Activated naive CD4-positive, alpha-beta T cell treated with anti-CD3 and anti-CD28 coated beads for 36 hours (primary cell): ENCODE measurements around the gene NRARP. TPM values are rescaled to one million over a fixed set of nuclear protein-coding genes. Genes with fewer than 3 reads are reported as not detected.
"Not testable (repeated sequence)": the region's sequence is repeated elsewhere in the genome, so short reads cannot be mapped to it uniquely, and the experiment has no call there.

Experiments
- CTCF ChIA-PET: fragments of 350-600 bp; sonication (Branson Sonifier 250); formaldehyde crosslinking; loops from one replicate; lab custom pipeline; 2021; ENCODE audit warnings: antibody characterized with exemption; lab: Charles Lee
- DNase-seq: peaks from one replicate; pipeline ENCODE4 v3.0.0-alpha.2; 2020
- H3K27ac Mint-ChIP-seq: one replicate; pipeline ENCODE4 v1.8.0; 2021; ENCODE audit warnings: mild to moderate bottlenecking, mixed read lengths
- H3K27me3 Mint-ChIP-seq: one replicate; pipeline ENCODE4 v1.8.0; 2021; ENCODE audit warnings: low read depth, mixed read lengths
- H3K36me3 Mint-ChIP-seq: one replicate; pipeline ENCODE4 v1.8.0; 2021; ENCODE audit warnings: low read depth, mixed read lengths
- H3K4me1 Mint-ChIP-seq: one replicate; pipeline ENCODE4 v1.8.0; 2021; ENCODE audit warnings: low read depth, mixed read lengths
- H3K4me3 Mint-ChIP-seq: one replicate; pipeline ENCODE4 v1.8.0; 2021; ENCODE audit warnings: mild to moderate bottlenecking, moderate library complexity, mixed read lengths
- H3K9me3 Mint-ChIP-seq: one replicate; pipeline ENCODE4 v1.8.0; 2021; ENCODE audit warnings: mixed read lengths
- intact Hi-C: fragments of 100-400 bp; cut with micrococcal nuclease; formaldehyde crosslinking; loops from one replicate; pipeline ENCODE4 v1.15.1; 2023
- total RNA-seq, 2 experiments: library from RNA; stranded (reverse); gene quantifications; one replicate each; pipeline ENCODE4 v1.2.3, GENCODE V29; 2021

The NRARP gene
- total RNA-seq, 2 experiments from 2014 or later = 1.8 to 2.2 TPM

DNA sequence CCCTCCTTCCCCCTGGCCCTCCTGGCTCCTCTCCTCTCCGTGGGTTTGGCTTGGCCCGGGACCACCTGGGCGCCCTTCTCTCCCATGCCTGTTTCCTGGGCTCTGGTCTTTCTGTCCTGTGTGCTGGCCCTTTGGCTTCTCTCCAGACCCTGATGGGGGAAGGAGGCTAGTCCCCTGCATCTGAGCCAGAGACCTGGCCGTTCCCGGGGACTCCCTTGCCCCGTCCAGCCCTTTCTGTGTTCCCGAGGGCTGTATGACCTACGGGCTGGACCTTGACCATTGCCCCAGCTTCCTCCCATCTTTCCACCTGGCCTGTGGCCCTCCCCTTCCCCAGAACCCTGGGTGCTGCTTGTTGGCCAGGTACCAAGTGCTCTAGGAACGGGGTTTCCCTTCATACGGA is 38.6 kb downstream of the NRARP start:
- Mint-ChIP-seq H3K27me3 (no peaks in the 10 kb centered on the region), H3K4me3 (no peak overlapping the region), H3K4me1 (no peaks in the 10 kb centered on the region), H3K36me3 (peaks cover 24% of the 10 kb centered on the region), H3K27ac (no peak overlapping the region), H3K9me3 (no peaks in the 10 kb centered on the region)
- CTCF ChIA-PET = interaction anchor here (1.2 kb wide), 1 partner anchor 27 kb away, joined by 3 read pairs; no protein-coding TSS in a partner anchor
- no peak for DNase-seq
- intact Hi-C loops = no loop called here

DNA sequence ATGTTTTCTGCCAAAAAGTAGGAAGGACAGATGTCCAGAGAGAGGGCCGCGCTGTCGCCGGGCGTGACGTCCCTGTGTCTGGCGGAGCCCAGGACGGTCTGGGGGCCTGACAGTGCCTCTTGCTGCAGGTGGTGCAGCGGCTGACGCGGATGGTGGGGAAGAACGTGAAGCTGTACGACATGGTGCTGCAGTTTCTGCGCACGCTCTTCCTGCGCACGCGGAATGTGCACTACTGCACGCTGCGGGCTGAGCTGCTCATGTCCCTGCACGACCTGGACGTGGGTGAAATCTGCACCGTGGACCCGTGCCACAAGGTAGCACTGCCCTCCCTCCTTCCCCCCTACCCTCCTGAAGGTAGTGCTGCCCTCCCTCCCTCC is 39.2 kb downstream of the NRARP start:
- Mint-ChIP-seq H3K36me3 (peaks cover 23% of the 10 kb centered on the region), H3K27ac (no peak overlapping the region), H3K4me1 (no peaks in the 10 kb centered on the region), H3K4me3 (no peak overlapping the region), H3K9me3 (no peaks in the 10 kb centered on the region), H3K27me3 (no peaks in the 10 kb centered on the region)
- CTCF ChIA-PET = interaction anchor here (0.9 to 1.3 kb wide), 3 partner anchors 8 to 26 kb away, joined by 3 read pairs; no protein-coding TSS in a partner anchor
- DNase-seq = no peak
- intact Hi-C loops = no loop called here

DNA sequence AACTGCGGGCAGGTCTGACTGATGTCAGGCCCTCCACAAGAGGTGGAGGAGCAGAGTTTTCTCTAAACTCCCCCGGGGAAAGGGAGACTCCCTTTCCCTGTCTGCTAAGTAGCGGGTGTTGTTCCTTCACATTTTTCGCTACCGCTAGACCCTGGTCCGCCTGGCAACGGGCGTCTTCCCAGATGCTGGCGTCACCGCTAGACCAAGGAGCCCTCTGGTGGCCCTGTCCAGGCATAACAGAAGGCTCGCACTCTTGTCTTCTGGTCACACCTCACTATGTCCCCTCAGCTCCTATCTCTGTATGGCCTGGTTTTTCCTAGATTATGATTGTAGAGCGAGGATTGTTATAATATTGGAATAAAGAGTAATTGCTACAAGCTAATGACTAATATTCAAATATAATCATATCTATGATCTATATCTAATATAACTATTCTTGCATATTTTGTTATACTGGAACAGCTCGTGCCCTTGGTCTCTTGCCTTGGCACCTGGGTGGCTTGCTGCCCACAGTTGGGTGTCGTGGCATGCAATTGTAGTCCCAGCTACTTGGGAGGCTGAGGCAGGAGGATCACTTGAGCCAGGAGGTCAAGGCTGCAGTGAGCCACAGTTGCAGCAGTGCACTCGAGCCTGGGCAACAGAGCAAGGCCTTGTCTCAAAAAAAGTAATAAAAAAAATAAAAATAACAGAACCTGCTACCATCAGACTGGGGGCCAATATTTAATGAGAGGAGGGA is 39.7 kb downstream of the NRARP start:
- H3K4me1 Mint-ChIP-seq, DNase-seq, H3K27me3 Mint-ChIP-seq, H3K9me3 Mint-ChIP-seq, intact Hi-C loops, H3K4me3 Mint-ChIP-seq, H3K27ac Mint-ChIP-seq: not testable (repeated sequence)
- H3K36me3 Mint-ChIP-seq = peaks cover 18% of the 10 kb centered on the region
- CTCF ChIA-PET = interaction anchor here (0.9 to 1.3 kb wide), 2 partner anchors 9 to 10 kb away, joined by 3 read pairs; no protein-coding TSS in a partner anchor

DNA sequence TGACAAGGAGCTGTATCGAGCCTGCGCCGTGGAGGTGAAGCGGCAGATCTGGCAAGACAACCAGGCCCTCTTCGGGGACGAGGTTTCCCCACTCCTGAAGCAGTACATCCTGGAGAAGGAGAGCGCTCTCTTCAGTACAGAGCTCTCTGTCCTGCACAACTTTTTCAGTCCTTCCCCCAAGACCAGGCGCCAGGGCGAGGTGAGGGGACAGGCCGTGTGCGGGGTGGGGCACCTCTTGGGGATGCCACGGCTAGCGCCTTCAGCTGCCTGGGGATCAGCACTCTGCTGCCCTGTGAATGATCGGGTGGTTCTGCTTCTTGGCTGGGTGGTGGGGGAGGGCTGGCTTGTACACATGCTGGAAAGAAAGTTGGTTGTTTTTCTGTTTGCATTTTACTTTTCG is 45.2 kb downstream of the NRARP start:
- Mint-ChIP-seq H3K9me3 (no peaks in the 10 kb centered on the region), H3K27me3 (no peaks in the 10 kb centered on the region), H3K27ac (no peak overlapping the region), H3K4me3 (peak overlapping the region; percentile 85), H3K36me3 (peaks cover 12% of the 10 kb centered on the region), H3K4me1 (peaks cover 18% of the 10 kb centered on the region)
- CTCF ChIA-PET = interaction anchor here (0.7 to 3.1 kb wide), 3 partner anchors 20 to 161 kb away, joined by 3 to 13 read pairs (median 3); no protein-coding TSS in a partner anchor
- intact Hi-C loops = no loop called here
- DNase-seq = no peak

DNA sequence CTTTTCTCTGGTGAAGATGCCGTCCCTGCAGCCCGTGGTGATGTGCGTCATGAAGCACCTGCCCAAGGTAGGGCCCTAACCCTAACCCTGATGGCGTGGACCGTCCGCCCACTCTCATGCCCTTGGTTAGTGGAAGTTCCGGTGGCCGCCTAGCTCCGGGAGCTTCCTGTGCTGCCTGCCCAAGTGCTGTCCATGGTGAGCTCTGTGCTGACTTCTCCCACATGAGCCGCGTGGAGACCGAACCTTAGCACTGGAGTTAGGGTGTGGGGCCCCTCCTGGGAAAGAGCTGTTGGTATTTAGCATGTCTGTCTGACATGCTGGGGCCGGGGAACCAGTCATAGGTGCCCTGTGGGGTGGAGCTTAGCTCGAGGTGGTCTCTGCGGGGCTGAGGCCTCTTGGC is 45.7 kb downstream of the NRARP start:
- no peak for DNase-seq
- Mint-ChIP-seq H3K36me3 (peaks cover 8% of the 10 kb centered on the region), H3K4me3 (peak overlapping the region; percentile 85), H3K27ac (no peak overlapping the region), H3K27me3 (no peaks in the 10 kb centered on the region), H3K4me1 (peaks cover 18% of the 10 kb centered on the region), H3K9me3 (no peaks in the 10 kb centered on the region)
- intact Hi-C loops = no loop called here
- CTCF ChIA-PET = interaction anchor here (0.7 to 3.1 kb wide), 3 partner anchors 20 to 161 kb away, joined by 3 to 13 read pairs (median 3); no protein-coding TSS in a partner anchor

DNA sequence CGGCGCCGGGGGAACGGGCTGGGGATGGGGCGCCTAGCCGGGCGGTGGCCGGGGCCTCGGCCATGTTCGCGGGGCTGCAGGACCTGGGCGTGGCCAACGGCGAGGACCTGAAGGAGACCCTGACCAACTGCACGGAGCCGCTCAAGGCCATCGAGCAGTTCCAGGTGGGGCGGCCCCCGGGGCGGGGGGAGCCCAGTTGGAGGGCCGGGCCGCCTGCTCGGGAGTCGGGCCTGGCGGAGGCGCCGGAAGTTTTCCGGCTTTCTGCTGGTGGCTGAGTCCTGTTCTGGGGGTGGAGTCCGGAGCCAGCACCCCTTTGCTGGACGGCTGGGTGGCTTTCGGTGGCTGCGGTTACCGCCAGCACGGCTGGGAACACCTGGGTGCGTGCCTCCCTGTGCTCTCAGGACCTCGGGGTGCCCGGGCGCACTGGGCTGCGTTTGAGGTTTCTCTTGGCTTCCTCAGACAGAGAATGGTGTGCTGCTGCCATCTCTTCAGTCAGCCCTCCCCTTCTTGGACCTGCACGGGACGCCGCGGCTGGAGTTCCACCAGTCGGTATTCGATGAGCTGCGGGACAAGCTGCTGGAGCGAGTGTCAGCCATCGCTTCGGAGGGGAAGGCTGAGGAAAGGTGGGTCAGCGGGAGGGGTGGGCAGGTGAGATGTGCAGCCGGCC is 46.5 kb downstream of the NRARP start:
- Mint-ChIP-seq H3K27ac (peak overlapping the region; percentile 75), H3K4me1 (peaks cover 18% of the 10 kb centered on the region), H3K27me3 (no peaks in the 10 kb centered on the region), H3K36me3 (peaks cover 8% of the 10 kb centered on the region), H3K9me3 (no peaks in the 10 kb centered on the region), H3K4me3 (peak overlapping the region; percentile 85)
- CTCF ChIA-PET = interaction anchor here (1.0 to 3.1 kb wide), 3 partner anchors 19 to 221 kb away, joined by 3 to 13 read pairs (median 3); no protein-coding TSS in a partner anchor
- peak; percentile 42 for DNase-seq
- intact Hi-C loops = loop anchor here (1.0 kb wide), 2 partner anchors 14 to 32 kb away; partner anchors contain the start of gene TUBB4B

DNA sequence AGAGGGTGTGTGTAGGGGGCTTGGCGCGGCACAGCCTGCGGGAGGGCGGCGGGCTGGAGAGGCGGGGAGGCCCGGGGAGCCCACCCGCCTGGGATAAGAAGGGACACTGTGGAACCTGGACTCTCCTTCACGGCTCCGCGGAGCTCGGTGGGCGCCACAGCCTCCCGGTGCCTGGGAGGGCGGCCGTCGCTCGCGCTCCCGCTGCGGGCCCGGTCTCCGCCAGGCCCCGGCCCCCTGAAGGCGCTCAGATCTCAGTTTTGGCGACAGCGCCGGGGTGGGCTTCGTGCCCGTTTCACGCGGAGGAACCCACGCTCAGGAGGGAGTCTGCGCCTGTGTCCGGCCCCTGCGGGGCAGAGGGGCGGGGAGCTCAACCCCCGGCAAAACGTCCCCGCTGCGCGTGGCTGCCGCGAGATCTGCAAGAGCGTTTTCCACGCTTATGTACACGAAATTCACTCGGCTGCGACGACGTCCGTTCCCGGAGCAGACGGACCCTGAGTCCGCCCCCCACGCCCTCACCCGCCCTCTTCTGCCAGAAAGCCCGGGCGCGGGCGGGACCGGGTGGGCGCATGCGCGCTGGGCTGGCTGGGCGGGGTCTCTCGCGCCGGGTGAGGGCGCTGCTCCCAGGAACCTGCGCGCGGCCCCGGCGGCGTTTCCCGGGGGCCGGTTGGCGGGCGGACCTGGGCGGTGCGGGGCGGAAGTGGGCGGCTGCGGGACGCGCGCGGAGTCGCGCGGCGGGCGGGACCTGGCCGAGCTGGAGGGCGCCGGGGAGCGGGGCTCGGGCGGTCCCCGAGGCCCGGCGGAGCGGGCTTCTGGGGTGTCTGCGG is 47.2 kb downstream of the NRARP start, which contains the start of gene NELFB:
Gene NELFB (plus strand): TSS at position 704 of the 824 bp plus-strand sequence.
- peaks cover 18% of the 10 kb centered on the region for H3K4me1 Mint-ChIP-seq
- peak; percentile 95 for DNase-seq
- H3K9me3 Mint-ChIP-seq = no peaks in the 10 kb centered on the region
- H3K27me3 Mint-ChIP-seq = no peaks in the 10 kb centered on the region
- H3K27ac Mint-ChIP-seq = peak within 1 kb of the TSS; percentile 75
- H3K4me3 Mint-ChIP-seq = peak within 1 kb of the TSS; percentile 85
- intact Hi-C loops = loop anchor here (1.0 kb wide), 2 partner anchors 14 to 32 kb away; partner anchors contain the start of gene TUBB4B
- CTCF ChIA-PET = interaction anchor here (0.8 to 3.1 kb wide), 3 partner anchors 16 to 220 kb away, joined by 3 to 13 read pairs (median 3); no protein-coding TSS in a partner anchor
- peaks cover 8% of the 10 kb centered on the region for H3K36me3 Mint-ChIP-seq

DNA sequence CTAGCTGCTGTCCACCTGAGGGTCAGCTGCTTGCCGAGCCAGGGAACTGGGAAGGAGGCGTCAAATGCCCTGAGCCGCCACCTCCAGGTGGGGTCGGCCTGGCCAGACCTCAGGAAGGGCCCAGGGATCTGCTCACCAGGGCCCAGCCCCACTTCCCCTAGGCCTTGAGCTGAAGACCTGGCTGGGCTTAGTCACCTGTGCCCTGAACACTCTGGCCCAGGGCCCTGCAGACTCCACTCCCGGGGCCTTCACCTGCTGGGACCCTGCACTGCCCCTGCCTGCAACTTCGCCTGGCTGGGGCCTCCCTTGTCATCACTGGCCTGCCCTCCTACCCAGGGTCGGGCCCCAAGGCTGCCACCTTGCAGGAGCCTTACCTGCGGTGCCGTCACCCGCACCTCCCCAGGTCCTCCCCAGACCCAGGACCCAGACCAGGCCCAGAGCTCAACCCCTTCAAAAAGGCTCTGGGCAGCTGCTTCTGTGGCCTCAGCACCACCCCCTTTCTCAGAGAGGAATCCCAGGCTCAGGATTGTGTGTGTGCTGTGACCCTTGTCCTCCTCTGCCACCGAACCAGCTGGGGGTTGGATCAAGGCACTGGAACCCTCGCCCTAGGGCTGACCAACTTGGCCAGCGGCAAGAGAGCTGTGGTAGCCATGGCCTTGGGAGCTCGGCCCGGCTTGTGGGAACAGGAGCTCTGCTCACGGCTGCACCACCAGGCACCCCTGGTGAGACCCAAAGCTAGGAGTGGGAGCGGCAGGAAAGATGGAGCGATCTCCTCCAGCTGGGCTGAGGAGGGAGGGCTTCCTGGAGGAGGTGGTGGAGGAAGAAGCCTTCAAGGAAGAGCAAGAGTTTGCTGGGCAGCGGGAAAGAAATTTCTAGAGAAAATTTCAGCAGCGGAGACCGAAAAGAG is 48.1 kb downstream of the NRARP start:
- CTCF ChIA-PET = interaction anchor here (0.8 to 3.1 kb wide), 3 partner anchors 15 to 219 kb away, joined by 3 to 13 read pairs (median 3); no protein-coding TSS in a partner anchor
- Mint-ChIP-seq H3K27ac (no peak overlapping the region), H3K36me3 (peaks cover 6% of the 10 kb centered on the region), H3K9me3 (no peaks in the 10 kb centered on the region), H3K4me3 (peak overlapping the region; percentile 85), H3K4me1 (peaks cover 18% of the 10 kb centered on the region), H3K27me3 (no peaks in the 10 kb centered on the region)
- DNase-seq = no peak
- intact Hi-C loops = no loop called here

DNA sequence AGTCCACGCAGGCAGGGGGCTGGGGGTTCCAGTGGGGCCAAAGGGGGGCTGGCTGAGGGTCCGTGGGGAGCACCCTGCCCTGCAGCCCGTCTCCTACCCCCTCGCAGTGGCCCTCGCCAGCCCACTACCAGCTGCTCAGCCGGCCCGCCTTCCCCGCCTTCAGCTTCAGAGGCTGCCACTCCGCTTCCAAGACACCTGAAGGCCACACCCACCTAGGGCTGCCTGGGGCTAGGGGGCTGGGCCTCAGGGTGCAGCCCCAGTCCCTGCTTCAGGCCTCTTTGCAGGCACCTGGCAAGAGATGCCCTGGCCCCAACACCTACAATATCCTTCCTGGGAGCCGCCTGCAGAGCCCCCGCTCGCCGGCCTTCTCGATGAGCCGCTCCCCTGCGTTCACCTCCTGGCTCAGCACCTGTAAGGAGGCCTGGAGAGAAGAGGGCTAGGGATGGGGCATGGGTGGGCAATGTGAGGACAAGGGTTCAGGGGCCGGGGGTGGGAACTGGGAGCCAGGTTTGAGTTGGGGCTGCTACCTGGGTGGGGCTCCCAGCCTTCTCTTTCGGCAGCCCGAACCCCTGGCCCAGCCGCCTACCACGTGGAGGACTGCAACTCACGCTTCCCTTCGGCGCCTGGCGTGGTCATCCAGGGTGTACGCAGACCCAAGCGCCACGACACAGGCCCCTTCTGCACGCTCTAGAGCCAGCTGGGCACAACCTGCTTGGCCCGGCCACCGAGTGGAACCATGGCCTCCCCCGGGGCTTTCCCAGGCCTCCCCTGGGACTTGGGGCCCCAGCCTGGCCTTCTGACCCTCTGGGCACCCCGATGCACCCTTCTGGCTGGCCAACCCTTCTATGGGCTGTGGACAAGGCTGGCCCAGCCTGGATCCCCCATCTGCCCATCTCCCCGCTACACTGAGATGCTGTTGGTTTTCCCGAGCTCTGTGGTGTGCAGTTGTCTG is 49.2 kb downstream of the NRARP start:
- Mint-ChIP-seq H3K9me3 (no peaks in the 10 kb centered on the region), H3K4me3 (no peak overlapping the region), H3K4me1 (peaks cover 18% of the 10 kb centered on the region), H3K36me3 (peaks cover 3% of the 10 kb centered on the region), H3K27ac (no peak overlapping the region), H3K27me3 (no peaks in the 10 kb centered on the region)
- no peak for DNase-seq
- CTCF ChIA-PET = no interaction called here
- intact Hi-C loops = no loop called here

DNA sequence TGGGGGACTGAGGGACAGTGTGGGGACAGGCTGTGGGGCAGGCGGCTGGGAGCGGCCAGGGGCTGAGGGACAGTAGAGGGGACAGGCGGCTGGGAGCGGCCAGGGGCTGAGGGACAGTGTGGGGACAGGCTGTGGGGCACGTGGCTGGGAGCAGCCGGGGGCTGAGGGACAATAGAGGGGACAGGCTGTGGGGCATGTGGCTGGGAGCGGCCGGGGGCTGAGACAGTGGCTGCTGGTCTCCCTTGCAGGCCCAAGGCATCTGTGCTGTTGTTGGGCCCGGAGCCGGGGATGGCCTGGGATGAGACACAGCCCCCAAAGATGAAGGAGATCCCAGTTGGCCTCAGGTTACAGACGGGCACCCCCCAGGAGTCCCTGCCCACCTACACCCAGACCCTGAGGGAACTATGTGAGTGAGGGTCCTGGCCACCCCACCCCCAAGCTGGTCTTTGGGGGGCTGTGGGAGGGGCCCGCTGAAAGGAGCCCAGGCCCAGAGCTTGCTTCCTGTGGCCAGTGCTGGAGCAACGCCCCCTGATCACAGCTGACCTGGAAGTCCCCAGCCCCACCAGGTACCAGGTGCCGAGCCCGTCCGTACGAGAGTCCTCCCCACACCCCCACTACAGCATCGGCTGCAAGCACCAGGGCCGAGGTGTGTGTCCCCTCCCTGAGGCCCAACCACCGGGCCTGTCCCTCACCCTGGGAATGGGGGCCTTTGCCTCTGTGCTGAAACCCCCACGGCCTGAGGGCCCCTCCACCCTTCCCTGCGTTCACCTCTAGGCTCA is 50.4 kb downstream of the NRARP start:
- Mint-ChIP-seq H3K36me3 (peaks cover 1% of the 10 kb centered on the region), H3K27me3 (no peaks in the 10 kb centered on the region), H3K4me1 (peaks cover 12% of the 10 kb centered on the region), H3K4me3 (no peak overlapping the region), H3K27ac (no peak overlapping the region), H3K9me3 (no peaks in the 10 kb centered on the region)
- intact Hi-C loops = no loop called here
- CTCF ChIA-PET = interaction anchor here (0.8 to 1.1 kb wide), 2 partner anchors 19 to 132 kb away, joined by 3 read pairs; no protein-coding TSS in a partner anchor
- no peak for DNase-seq
